Tibial nerve (tissue), 3 donors: ENCODE data around the gene IL15.

Experiments
- CTCF ChIP-seq, 5 experiments: fragments of 200-600 bp in 3 of 5; fragments of 450-650 bp in 2 of 5; sonication (generic) in 3 of 5; IDR thresholded peaks; one replicate each; pipeline ENCODE4 v1.5.1; 2016 to 2019; ENCODE audit warnings: antibody characterized with exemption in 5 of 5, mild to moderate bottlenecking in 3 of 5, moderate library complexity in 2 of 5
- POLR2A ChIP-seq, 2 donors: fragments of 450-650 bp; IDR thresholded peaks; one replicate each; pipeline ENCODE4 v1.6.1; 2017; ENCODE audit warnings: antibody characterized with exemption in 2 of 2, mild to moderate bottlenecking in 2 of 2, moderate library complexity in 2 of 2

- no peak for TF ChIP-seq CTCF (IDR thresholded peaks at IDR 0.05)
- no peak for TF ChIP-seq POLR2A (IDR thresholded peaks at IDR 0.05)
These were observed 21.4 kb upstream of the IL15 start for GRCh38 chr4:141614878-141615586.
